HG02763 (cell line): ENCODE data around the gene SIAH1.
A peak's percentile ranks its signal among the peaks of the same experiment; 100 is the strongest.
"Not testable (repeated sequence)": the region's sequence is repeated elsewhere in the genome, so short reads cannot be mapped to it uniquely, and the experiment has no call there.

Experiments used
- ATAC-seq: cut with Tn5 transposase; IDR thresholded peaks from one replicate; pipeline ENCODE4 v1.9.1; 2021; ENCODE audit warnings: mild to moderate bottlenecking, moderate library complexity; ENCODE audit not compliant: unreplicated experiment

SIAH1 gene, protein sequence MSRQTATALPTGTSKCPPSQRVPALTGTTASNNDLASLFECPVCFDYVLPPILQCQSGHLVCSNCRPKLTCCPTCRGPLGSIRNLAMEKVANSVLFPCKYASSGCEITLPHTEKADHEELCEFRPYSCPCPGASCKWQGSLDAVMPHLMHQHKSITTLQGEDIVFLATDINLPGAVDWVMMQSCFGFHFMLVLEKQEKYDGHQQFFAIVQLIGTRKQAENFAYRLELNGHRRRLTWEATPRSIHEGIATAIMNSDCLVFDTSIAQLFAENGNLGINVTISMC

DNA sequence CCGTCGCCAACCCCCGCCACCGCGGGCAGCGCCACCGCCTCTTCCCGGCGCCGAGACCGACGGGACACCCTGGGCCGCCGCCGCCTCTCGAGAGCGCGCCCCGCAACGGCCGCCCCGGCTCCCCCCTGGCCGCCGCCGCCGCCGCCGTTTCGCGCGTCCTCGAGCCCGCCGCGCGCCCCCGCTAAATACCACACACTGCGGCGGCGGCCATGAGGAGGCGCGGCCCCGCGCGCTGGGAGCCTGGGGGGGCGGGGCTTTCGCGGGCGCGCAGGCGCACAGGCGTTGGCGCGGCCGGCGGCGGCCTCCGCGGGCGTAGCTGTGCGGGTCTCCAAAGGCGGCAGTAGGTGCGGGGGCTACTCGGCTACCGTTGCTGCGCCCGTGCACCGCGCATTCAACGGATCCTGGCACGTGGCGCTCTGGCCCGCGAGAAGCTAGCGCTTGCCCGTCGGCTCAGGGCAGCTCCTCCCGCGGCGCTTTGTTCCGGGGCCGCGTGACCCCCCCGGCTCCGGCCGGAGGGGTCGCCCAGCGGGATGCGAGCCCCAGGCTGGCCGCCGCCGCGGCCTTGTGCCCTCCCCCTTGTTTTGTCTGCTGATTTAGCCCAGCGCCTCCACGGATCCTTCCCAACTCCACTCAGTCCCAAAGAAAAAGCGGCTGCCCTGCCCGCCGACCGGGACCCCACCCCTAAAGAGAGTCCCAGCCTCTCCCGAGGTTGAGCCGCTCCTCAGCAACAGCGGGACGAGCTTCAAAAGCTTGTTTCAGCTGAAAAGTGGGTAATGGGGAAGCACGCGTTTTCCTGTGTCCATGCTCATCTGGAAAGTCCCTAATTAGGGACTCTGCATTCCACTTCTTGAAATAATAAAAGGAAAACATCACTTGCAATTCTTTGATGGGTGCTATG lies at the start of gene SIAH1:
Gene SIAH1, minus strand, starts transcription at position 161 of the 898 bp plus-strand sequence. CDS start 22,985 bp downstream, outside the sequence.
- peak; percentile 64 for ATAC-seq

DNA sequence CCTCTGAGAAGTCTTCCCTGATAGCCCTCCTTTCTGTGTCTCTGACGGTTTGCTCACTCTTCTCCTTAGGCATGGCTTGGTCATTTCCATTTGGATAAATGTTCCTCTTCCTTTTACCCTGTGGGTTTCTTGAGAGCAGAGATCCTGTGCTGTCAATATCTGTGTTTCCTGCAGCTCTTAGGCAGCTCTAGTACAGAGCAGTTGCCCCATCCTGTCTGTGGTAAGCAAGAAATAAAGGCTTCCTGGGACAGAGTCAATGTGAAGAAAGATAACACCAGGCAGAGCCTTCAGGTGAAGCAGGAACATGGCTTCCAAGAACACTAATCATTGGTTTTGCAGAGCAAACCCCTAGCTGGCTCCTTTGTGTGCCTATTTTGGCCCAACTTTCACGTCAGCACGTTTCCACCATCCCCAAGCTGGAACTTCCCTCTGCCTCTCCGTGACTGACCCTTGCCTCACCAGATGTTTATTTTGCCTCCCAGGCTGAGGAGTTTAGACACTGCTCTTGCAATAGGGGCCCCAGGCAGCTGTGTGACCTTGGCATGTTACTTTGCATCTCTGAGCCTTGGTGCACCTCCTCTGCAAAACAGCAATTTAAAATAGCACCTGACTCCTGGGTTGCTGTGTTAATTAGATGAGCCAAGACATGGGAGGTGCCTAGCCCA lies 49.6 kb upstream of the SIAH1 start:
- ATAC-seq, result no peak

DNA sequence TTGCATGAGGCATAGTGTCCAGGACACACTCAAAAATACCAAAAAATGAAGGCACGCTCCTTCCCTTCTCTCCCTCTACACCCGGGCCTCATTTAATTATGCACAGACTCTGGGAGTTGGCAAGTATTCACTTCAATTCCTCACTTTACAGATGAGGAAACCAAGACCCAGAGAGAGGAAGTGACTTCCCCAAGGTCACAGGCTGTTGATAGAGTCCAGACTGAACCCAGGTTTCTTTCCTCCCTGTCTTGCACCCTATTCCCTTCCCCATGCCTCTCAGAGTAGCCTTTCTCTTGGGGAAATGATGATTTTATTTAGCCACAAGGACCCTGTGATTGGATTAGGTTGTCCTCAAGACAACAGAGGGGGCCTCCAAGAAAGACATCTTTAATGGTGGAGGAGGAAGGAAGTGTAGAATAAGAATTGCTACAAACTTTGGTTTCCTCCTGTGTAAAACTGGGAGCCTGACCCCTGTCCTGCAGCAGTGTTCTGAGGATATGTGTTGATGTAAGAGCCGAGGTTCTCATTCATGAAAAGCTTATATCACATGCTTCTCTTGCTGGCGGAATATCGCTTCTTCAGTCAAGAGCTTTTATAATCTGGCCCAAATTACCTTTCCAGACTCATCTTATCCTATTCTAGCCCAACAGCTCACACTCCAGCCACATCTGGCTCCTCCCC lies 48.8 kb upstream of the SIAH1 start:
- no peak for ATAC-seq

DNA sequence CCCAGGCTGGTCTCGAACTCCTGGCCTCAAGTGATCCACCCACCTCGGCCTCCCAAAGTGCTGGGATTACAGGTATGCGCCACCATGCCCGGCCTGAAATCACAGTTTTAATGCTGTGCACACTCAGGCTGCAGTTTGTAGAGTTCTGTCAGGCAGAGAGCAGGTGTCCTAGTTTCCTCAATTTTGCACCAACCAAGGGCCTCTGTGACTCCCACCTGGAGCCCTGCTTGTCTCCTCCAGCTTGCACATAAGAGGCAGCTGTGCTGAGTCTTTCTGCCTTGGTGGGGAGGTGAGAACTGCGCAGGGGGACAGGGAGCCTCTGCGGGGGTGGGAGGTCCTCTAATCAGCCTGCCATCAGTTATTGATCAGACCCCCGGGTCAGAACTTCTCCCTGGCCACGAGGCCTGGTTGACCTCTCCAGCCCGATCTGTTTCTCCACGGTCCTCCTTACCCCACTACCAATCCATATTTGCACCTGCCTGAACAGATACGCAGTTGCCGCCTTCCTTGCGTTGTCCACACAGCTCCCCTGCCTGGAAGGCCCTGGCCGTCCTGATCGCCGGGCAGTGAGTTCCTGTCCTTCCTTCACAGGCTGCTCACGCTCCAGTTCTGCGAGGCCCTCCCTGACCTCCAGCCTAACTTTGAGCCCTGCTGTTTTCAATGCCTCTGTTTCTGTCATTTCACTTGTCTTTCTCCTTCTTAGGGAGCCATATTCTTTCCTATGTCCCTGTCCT lies 48.1 kb upstream of the SIAH1 start:
- ATAC-seq, result no peak

DNA sequence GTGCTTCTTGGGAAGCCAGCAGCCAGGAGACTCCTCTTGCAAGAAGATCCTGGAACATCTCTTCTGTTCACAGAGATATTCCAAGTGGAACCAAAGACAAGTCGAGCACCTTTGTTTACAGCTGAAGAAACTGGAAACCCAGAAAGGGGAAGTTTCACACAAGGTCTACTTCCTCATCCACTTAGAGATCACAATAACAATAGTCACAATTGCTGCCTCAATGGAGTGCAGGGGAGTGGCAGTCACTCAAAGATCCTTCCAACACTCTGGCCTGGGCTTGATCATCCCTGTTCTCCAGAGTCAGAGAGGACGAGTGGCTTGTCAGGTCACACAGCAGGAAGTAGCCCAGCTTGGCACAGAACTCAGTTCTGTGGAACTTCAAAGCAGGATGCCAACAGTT lies 46.9 kb upstream of the SIAH1 start:
- peak; percentile 66 for ATAC-seq

DNA sequence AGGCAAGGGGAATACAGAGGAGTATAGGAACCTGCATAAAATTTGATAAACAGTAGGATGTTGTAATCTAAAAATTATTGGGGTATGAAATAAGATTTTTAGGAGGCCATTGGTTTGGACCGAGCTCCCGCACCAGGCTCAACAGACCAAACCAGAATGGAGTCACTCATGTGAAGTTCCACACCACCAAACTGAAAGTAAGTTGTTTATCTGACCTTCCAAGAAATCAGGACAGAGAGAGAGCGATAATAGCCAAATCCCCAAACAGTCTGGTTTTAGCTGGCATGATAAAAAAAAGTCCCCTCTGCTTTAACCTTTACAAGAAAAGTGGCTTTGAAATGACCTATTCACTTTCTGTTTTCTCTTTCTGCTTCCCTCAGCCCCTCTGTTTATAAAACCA lies 45.7 kb upstream of the SIAH1 start:
- ATAC-seq, result no peak

DNA sequence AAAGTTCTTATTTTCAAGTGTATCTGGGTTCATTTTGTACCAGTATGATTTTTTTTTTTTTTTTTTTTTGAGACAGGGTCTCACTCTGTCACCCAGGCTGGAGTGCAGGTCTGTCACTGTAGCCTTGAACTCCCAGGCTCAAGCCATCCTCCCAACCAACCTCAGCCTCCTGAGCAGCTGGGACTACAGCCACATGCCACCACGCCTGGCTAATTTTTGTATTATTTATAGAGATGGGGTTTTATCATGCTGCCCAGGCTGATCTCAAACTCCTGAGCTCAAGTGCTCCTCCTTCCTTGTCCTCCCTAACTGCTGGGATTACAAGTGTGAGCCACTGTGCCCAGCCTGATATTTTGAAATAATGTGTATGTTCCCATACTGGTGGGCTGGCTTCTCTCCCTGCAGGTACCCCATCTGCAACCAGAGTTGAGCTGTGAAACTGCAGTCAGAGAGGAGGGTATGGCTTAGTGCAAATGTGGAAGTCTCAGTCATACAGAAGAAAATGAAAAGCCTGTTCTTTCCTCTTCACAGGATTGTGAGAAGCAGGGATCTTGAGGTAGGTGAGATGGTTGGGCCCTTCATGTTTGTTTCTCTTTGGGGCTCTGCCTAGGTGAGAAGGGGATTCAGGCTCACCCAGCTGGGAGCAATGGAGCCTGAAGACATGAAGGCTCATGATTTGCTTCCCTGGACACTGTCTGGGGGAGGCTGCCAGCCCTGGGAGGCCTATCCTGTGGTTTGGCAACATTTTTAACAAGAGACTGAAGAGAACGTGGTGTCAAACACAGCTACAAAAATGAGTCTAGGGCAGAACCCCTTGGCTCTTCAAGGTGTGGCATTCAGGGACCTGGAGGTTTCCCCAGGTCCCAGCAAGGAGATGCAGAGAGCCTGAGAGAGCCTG lies 41.3 kb upstream of the SIAH1 start:
- ATAC-seq, result no peak

DNA sequence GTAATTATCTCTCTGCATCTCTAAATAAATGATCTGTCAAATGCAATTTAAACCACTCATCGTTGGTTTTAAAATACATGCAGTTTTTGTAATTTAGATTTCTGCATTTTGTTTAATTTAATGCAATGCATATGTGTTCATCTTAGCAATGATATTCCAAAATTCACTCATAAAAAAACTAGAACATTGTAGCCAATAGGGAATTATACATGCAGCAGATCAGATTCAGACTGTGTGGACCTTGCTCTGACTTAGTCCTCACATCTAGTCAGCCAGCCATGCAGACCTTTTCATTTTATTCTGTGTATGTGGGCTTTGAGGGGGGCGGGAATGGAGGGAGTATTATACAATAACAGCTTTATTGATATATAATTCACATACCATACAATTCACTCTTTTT lies 37.3 kb upstream of the SIAH1 start:
- ATAC-seq, result no peak

DNA sequence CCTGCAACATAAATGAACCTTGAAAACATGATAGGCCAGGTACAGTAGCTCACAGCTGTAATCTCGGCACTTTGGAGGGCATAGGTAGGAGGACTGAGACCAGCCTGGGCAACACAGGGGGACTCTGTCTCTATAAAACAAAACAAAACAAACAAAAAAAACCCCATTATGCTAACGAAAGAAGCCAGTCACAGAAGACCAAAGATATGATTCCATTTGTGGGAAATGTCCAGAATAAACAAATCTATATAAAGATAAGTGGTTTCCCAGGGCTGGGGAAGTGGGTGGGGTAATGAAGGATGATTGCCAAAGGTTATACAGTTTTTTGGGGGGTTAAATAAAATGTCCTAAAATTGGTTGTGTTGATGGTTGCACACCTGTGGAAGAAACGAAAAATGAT lies 36.5 kb upstream of the SIAH1 start:
- no peak for ATAC-seq

DNA sequence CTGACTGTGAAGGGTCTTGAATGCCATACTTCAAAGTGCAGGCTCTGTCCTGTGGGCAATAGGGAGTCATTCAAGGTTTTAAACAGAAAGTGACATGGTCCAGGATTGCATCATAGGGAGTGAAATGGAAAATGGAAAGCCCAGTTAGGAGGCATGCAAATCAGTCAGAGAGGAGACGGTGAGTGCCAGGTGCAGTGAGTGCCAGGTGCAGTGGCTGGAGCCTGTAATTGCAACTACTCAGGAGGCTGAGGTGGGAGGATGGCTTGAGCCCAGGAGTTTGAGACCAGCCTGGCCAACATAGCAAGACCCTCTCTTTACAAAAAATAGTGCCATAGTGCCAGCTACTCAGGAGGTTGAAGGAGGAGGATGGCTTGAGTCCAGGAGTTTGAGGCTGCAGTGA lies 35.2 kb upstream of the SIAH1 start:
- ATAC-seq, result no peak

DNA sequence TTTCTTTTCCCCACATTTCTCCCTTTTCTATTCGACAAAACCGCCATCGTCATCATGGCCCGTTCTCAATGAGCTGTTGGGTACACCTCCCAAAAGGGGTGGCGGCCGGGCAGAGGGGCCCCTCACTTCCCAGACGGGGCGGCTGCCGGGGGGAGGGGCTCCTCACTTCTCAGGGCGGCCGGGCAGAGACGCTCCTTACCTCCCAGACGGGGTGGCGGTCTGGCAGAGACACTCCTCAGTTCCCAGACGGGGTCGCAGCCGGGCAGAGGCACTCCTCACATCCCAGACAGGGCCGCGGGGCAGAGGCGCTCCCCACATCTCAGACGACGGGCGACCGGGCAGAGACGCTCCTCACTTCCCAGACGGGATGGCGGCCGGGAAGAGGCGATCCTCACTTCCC lies 31.4 kb upstream of the SIAH1 start:
- ATAC-seq, result not testable (repeated sequence)

DNA sequence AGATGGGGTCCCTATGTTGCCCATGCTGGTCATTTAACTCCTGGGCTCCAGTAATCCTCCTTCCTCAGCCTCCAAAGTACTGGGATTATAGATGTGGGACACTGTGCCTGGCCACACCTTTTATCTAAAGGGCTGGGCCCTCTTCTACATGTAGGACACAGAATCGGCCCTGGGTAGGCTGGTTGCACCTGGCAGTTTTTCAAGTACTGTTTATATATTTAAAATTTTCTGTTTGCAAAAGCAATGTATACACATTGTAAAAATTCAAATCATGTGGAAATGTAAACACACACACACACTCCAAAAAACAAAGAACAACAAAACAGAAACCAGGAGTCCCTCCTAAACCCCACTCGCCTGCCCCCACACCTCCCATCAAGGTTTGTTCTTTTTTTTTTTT lies 28.1 kb upstream of the SIAH1 start:
- no peak for ATAC-seq

DNA sequence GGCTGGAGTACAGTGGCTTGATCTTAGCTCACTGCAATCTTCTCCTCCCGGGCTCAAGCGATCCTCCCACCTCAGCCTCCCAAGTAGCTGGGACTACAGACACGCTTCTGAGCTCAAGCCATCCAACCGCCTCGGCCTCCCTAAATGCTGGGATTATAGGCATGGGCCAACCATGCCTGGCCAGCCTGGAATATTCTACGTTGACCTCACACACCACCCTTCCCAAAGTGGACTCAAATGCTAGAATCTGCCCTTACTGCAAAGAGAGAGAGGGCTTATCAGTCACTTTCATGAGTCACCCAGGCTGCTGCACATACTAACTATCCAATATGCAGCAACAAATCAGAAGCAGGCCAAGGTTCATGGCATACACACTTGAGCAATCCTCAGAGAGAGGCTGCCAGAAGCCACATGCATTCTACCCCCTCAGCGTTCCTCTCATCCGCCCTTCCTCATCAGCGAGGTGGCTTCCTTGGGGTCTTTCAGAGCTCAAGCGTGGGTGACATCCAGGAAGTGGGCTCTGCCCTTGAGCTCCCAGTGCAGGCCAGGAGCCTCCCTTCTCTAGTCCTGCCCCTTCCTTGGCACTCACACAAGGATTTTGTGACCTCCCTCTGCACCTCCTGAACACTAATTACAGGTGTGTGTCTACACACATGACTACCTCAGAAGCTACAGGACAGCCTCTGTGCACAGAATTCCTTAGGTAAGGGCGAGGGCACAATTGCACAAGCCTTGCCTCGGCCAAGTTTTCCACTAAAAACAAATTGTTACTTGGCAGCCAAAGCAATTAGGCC lies 24.8 kb upstream of the SIAH1 start:
- no peak for ATAC-seq

DNA sequence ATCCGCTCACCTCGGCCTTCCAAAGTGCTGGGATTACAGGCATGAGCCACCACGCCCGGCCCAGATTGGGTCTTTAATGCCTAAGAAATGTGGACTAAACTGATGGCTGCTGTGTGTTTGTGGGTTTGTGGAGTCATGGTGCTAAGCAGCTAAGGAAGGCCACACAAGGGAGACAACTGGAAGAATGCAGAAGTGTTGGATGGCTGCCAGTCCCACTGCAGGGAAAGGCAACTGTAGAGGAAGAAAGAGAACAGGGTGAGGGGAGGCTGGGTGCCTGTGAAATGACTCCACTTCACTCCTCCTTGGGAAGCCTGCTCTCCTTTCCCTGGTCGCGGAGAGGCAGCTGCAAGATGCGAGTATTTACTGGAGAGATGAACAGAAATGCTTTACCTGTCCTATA lies 23.5 kb upstream of the SIAH1 start:
- no peak for ATAC-seq

DNA sequence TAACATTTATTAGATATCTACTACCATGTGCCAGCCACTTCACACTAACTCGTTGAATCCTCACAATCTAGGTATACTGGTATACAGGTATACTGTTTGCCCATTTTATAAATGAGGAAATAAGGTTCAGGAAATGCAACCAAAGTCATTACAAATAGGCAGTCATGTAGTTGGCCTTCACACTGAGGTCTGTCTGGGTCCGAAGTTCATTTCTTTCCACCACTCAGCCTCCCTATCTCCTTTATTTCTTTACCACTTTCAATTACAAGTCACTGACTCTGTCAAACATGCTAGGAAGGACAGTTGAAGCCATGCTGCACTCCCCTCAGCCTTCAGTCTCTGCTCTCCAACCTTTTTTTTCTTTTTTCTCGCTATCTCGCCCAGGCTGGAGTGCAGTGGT lies 20.7 kb upstream of the SIAH1 start:
- no peak for ATAC-seq

DNA sequence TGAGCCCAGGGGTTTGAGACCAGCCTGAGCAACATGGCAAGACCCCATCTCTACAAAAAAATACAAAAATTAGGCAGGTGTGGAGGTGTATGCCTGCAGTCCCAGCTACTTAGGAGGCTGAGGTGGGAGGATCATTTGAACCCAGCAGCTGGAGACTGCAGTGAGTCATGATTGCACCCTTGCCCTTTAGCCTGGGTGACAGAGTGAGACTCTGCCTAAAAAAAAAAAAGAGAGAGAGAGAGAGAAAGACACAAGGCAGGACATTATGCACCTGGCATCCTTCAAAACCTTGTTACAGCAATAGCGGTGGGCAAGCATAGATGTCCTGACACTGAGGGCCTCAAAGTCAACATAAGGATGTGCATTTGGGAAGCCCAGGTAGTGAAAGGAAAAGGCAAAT lies 19.9 kb upstream of the SIAH1 start:
- no peak for ATAC-seq

DNA sequence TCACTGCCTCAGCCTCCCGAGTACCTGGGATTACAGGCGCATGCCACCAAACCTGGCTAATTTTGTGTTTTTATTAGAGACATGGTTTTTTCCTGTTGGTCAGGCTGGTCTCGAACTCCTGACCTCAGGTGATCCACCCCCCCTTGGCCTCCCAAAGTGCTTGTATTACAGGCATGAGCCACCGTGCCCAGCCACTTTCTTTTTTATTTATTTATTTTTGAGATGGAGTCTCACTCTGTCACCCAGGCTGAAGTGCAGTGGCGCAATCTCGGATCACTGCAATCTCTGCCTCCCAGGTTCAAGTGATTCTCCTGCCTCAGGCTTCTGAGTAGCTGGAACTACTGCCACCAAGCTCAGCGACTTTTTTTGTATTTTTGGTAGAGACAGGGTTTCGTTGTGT lies 17.3 kb upstream of the SIAH1 start:
- ATAC-seq, result not testable (repeated sequence)

DNA sequence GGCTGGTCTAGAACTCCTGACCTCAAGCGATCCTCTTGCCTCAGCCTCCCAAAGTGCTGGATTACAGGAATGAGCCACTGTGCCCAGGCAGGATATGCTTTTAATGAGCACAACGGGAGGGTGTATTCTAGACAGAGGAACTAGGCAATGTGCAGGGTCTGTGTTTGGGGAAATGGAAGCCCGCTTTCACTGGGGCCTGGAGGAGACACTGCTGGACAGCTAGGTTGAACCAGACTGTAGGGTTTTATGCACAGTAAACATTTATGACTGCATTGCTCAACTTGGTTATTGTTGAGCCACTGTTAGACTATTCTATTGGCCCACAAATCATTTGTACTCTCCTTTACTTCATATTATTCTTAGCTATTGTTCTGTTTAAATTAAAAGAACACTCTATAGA lies 10.2 kb upstream of the SIAH1 start:
- ATAC-seq, result no peak

DNA sequence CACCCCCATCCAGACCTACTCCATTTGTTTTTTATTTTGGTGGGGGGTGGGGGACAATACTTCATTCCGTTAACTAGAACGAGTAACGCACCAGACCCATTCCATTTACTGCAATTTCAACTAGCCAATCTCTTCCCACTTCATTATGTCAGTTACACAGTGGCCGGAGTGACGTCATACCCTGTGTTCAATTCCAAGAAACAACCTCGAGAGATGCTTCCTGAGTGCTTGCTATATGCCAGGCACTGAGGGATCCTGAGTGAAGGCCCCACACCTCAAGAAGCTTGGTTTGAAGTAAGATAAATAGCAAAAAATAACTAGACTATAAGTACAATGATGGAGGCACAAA lies 9.1 kb upstream of the SIAH1 start:
- ATAC-seq, result no peak
